Neutrophil (primary cell): ENCODE data around the gene VPS37C.

Experiments
- H3K27ac ChIP-seq: fragments of 200-600 bp; sonication (generic); 2 replicates; pipeline ENCODE4 v1.5.1; 2016; ENCODE audit warnings: mild to moderate bottlenecking, moderate library complexity
- H3K27me3 ChIP-seq: fragments of 200-600 bp; sonication (generic); 2 replicates; pipeline ENCODE4 v1.6.0; 2016; ENCODE audit warnings: mild to moderate bottlenecking
- H3K36me3 ChIP-seq: fragments of 200-600 bp; sonication (generic); 2 replicates; pipeline ENCODE4 v1.5.1; 2017
- H3K4me1 ChIP-seq, 2 experiments: fragments of 200-600 bp in 1 of 2; sonication (generic) in 1 of 2; 1 replicate in 1 of 2; 2 replicates in 1 of 2; pipeline versions ENCODE4 v1.5.1 to v1.6.1; 2013 to 2016; ENCODE audit warnings: low read depth in 1 of 2, low read length in 1 of 2, mild to moderate bottlenecking in 1 of 2, moderate library complexity in 1 of 2; ENCODE audit not compliant: control insufficient read depth in 1 of 2, insufficient read depth in 1 of 2
- H3K4me3 ChIP-seq, 2 experiments: fragments of 200-600 bp in 1 of 2; sonication (generic) in 1 of 2; 1 replicate in 1 of 2; 2 replicates in 1 of 2; pipeline ENCODE4 v1.5.1; 2013 to 2016; ENCODE audit warnings: low read depth in 1 of 2, low read length in 1 of 2, mild to moderate bottlenecking in 1 of 2, moderate library complexity in 1 of 2
- H3K9me3 ChIP-seq: fragments of 200-600 bp; sonication (generic); 2 replicates; pipeline ENCODE4 v1.5.1; 2016
- TF ChIP-seq, protein P1 (sequence below): fragments of 200-600 bp; sonication (generic); IDR thresholded peaks from 2 replicates; pipeline ENCODE4 v1.5.1; 2016; ENCODE audit warnings: antibody characterized with exemption

Gene VPS37C

DNA sequence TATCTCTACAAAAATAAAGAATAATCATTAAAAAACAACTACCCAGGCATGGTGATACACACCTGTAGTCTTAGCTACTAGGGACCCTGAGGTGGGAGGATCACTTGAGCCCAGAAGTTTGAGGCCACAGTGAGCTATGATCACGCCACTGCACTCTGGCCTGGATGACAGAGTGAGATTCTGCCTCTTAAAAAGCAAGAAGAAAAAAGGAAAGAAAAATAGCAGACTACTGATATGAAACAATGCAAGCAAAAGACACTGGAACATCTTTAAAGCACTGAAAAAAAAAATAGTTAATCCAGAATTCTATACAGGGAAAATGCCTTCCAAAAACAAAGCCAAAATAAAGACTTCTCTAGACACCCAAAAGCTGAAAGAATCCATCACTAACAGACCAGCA is 5.9 kb downstream of the VPS37C start:
- H3K9me3 ChIP-seq: no peaks in the 10 kb centered on the region
- H3K4me3 ChIP-seq: no peak overlapping the region
- TF ChIP-seq, protein P1, sequence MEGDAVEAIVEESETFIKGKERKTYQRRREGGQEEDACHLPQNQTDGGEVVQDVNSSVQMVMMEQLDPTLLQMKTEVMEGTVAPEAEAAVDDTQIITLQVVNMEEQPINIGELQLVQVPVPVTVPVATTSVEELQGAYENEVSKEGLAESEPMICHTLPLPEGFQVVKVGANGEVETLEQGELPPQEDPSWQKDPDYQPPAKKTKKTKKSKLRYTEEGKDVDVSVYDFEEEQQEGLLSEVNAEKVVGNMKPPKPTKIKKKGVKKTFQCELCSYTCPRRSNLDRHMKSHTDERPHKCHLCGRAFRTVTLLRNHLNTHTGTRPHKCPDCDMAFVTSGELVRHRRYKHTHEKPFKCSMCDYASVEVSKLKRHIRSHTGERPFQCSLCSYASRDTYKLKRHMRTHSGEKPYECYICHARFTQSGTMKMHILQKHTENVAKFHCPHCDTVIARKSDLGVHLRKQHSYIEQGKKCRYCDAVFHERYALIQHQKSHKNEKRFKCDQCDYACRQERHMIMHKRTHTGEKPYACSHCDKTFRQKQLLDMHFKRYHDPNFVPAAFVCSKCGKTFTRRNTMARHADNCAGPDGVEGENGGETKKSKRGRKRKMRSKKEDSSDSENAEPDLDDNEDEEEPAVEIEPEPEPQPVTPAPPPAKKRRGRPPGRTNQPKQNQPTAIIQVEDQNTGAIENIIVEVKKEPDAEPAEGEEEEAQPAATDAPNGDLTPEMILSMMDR: no peak
- no peaks in the 10 kb centered on the region for H3K27me3 ChIP-seq
- H3K4me1 ChIP-seq: peaks cover 43 to 63% of the 10 kb centered on the region in 2 experiments
- H3K27ac ChIP-seq: peak overlapping the region; percentile 62
- no peaks in the 10 kb centered on the region for H3K36me3 ChIP-seq

DNA sequence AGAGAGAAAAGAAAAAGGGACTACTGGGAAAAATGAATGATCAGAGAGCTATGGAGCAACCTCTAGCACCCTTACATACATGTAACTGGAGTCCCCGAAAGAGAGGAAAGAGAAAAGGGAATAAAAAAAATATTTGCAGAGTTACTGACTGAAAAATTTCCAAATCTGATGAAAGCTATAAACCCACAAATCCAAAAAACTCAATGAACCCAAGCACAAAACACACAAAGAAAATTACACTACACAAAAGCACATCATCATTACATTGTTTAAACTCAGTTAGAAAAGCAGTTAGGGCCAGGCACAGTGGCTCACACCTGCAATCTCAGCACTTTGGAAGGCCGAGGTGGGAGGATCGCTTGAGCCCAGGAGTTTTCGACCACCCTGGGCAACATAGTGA is 6.7 kb downstream of the VPS37C start:
- no peaks in the 10 kb centered on the region for H3K27me3 ChIP-seq
- no peaks in the 10 kb centered on the region for H3K9me3 ChIP-seq
- H3K4me3 ChIP-seq: no peak overlapping the region

DNA sequence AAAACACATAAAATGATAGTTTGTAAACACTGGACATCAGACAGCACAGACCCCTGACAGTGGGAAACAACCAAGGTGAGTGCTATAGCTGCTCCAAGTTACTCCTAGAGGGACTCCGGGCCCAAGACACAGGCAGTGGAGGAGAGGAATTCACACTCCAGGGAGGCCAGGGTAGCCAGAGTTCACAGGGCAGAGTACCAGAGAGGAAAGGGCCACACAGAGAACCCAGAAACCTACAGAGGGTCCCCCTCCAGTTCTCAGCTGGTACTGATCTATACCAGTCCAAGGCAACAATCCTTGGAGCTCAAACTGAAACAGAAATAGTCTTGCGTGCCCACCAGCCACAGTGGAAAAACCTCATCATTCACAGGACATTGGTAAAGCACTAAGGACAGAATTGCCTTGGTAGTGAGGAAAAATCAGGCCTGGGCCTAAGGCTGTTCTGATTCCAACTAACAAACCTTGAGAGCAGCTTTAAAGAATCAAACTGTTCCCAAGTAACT is 7.6 kb downstream of the VPS37C start:
- no peak overlapping the region for H3K4me3 ChIP-seq
- no peaks in the 10 kb centered on the region for H3K27me3 ChIP-seq
- no peaks in the 10 kb centered on the region for H3K9me3 ChIP-seq
- no peaks in the 10 kb centered on the region for H3K36me3 ChIP-seq
- no peak overlapping the region for H3K27ac ChIP-seq
- TF ChIP-seq, protein P1: no peak
- peaks cover 46 to 66% of the 10 kb centered on the region in 2 experiments for H3K4me1 ChIP-seq

More for the DNA sequence above, 6.7 kb downstream of the VPS37C start:
- H3K4me1 ChIP-seq: peaks cover 45 to 66% of the 10 kb centered on the region in 2 experiments
- H3K36me3 ChIP-seq: no peaks in the 10 kb centered on the region
- no peak overlapping the region for H3K27ac ChIP-seq
- TF ChIP-seq, protein P1: no peak

DNA sequence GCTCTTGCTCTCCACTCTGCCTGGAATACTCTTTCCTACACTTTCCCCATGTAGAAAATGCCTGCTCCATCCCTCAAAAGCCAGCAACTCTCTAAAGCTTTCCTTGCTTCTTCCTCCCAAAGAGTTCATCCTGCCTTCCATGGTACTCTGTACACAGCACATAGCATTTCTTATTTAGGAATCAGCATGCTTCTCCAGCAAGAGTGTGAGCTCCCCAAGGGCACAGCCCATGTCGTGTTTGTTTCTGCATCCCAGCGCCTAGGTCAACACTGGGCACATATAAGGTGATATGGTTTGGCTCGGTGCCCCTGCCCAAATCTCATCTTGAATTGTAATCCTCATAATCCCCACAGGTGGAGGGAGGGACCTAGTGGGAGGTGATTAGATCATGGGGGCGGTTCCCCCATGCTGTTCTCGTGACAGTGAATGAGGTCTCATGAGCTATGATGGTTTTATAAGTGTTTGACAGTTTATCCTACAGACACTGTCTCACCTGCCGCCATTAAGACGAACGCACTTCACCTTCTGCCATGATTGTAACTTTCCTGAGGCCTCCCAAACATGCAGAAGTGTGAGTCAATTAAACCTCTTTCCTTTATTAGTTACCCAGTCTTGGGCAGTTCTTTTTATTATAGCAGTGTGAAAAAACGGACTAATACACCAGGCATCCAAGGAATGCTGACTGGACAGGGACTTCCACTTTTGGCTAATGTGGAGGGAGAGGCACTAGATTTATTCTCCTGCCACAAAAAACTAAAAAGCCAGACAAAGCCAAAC is 8.2 kb downstream of the VPS37C start:
- H3K4me1 ChIP-seq: peaks cover 47 to 66% of the 10 kb centered on the region in 2 experiments
- no peaks in the 10 kb centered on the region for H3K9me3 ChIP-seq
- no peak overlapping the region for H3K27ac ChIP-seq
- no peak overlapping the region for H3K4me3 ChIP-seq
- TF ChIP-seq, protein P1: no peak
- H3K27me3 ChIP-seq: no peaks in the 10 kb centered on the region
- no peaks in the 10 kb centered on the region for H3K36me3 ChIP-seq

DNA sequence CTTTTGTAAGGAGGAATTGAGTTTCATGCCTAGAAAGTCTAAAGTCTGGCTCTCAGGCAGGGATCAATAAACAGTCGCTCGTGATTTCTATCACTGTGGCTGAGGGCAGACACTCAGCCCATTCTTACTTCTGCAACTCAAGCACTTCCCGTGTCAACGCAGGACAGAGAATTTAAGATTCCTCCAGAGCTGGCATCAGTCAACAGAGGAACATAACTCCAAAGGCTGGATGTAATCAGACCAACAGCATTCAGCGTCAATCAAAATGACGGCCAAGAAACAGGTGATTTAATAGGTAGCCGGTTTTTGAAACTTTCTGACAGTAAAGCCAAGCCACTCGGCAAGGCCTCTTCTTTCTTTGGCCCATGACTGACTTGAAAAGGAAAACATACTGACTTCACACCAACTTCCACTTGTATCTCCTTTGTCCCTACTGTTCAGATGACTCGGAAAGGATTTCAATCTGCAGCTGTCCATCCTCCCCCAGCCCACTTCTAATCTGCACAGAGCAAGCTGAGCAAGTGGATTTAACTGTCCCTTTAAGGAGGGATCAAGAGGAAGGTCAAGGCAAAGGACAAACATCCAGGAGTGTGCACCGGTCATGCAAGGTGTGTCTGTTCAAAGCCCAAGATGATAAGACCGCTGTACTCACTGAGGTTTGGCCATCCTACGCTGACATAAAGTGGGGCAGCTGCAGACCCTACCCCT is 9.5 kb downstream of the VPS37C start:
- H3K4me3 ChIP-seq: no peak overlapping the region
- no peaks in the 10 kb centered on the region for H3K9me3 ChIP-seq
- H3K27ac ChIP-seq: peak overlapping the region; percentile 87
- TF ChIP-seq, protein P1: no peak
- H3K36me3 ChIP-seq: no peaks in the 10 kb centered on the region
- peaks cover 51 to 66% of the 10 kb centered on the region in 2 experiments for H3K4me1 ChIP-seq
- H3K27me3 ChIP-seq: no peaks in the 10 kb centered on the region
